NCI-H2196 (cell line): Measurements from ENCODE around the gene ANO9.

Experiments used
- DNase-seq: peaks from one replicate; lab custom pipeline; 2025; ENCODE audit not compliant: unreplicated experiment; lab: John Stamatoyannopoulos, UW

The ANO9 gene

GRCh38 chr11:371716-372590 lies 69.9 kb downstream of the ANO9 start:
- DNase-seq: no peak

DNA sequence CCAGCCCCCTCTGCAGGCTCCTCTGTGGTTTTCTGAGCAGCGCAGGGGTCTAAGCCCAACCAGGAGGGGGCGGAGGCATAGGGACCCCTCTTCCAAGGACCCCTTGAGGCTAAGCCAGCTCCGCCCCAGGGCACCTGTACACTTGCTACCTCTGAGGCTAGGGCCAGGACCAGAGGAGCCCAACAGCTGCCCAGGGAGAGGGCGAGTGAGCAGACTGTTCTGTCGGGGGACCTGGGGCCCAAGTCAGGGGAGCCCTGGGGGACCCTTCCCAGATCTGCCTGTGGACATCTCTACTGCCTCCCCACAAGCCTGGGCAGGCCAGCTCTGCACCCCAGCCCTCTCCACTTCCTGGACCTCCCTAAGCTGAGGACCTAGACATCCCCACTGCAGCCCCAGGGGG lies 70.8 kb downstream of the ANO9 start:
- no peak for DNase-seq

DNA sequence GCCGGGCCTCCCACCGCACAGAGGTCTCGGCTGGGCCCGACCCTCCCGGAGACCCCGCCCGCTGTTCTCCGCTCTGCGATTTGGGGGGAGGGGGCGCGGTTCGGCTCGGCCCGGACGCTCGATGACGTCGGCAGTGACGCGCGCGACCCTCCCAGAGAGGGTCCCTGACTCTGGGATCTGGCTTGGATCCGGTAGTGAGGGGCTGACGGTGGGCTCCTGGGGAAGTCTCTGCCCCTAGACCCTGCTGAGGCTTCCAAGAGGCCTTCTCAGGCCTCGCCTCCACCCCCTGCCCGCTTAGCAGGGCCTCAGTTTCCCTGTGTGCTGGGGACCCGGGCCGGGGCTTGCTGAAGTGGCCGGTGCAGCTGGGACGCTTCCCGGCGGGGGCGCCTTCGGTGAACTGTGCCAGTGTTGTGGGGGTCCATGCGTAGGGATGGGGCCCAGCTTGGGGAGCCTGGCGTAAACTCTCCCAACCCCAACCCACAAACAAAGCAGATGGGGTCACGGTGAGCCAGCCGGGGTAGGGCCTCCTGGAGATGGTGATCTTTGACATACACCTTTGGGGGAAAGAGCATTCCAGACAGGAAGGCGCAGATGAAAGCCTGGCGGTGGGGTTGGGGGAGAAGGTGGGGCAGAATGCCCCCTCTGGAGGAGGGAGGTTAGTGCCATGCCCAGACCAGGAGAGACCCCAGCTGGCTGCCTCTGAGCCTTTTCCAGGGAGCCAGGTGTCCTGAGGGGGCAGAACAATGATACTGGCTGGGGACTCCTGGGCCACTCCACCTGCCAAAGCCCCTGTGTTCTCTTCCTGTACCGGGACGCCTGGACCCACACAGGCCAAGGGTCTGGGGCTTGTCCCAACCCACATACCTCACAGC lies 71.5 kb downstream of the ANO9 start:
- no peak for DNase-seq

- DNase-seq: peak; percentile 62
These were observed 72.3 kb downstream of the ANO9 start, which contains the start of gene B4GALNT4 for GRCh38 chr11:369336-370018. B4GALNT4 (plus strand) TSS chr11:369499; CDS start chr11:369804, 305 bp downstream.

GRCh38 chr11:368414-369335 lies 73.1 kb downstream of the ANO9 start:
- peak; percentile 40 for DNase-seq

GRCh38 chr11:367956-368413 lies 73.8 kb downstream of the ANO9 start:
- DNase-seq: no peak
